GM12878 (cell line): ENCODE data around the gene SPRY4. TPM values are rescaled to one million over a fixed set of nuclear protein-coding genes. Genes with fewer than 3 reads are reported as not detected.
"Not testable (repeated sequence)": the region's sequence is repeated elsewhere in the genome, so short reads cannot be mapped to it uniquely, and the experiment has no call there.

Experiments
- ATAC-seq: fragments of 200-7000 bp; cut with Tn5 transposase; 3 replicates; pipeline ENCODE4 v1.9.1; 2020; ENCODE audit warnings: mild to moderate bottlenecking, moderate library complexity
- BruUV-seq: library from RNA; stranded (reverse); fragments of 400-500 nt; replicated peaks from 2 replicates; lab custom pipeline; 2021; lab: Mats Ljungman, UMichigan
- CTCF ChIA-PET: fragments of 300-600 bp; sonication (Branson Sonifier 250); formaldehyde crosslinking; extraction: SDS; loops from one replicate; lab custom pipeline; 2021; ENCODE audit warnings: inconsistent platforms; lab: Yijun Ruan, JAX
- POLR2A ChIA-PET: fragments of 350-600 bp; formaldehyde crosslinking; extraction: SDS; loops from one replicate; lab custom pipeline; 2021; ENCODE audit warnings: inconsistent platforms; lab: Charles Lee
- RAD21 ChIA-PET: fragments of 300-600 bp; sonication (Branson Sonifier 250); formaldehyde crosslinking; loops from one replicate; lab custom pipeline; 2023; ENCODE audit warnings: antibody characterized with exemption; ENCODE audit not compliant: unreplicated experiment; lab: Charles Lee
- SMC1A ChIA-PET: fragments of 300-600 bp; sonication (Branson Sonifier 250); formaldehyde crosslinking; loops from one replicate; lab custom pipeline; 2023; ENCODE audit not compliant: unreplicated experiment, uncharacterized antibody; lab: Charles Lee
- DNase-seq: peaks from one replicate; pipeline ENCODE4 v3.0.0-alpha.2; 2011; ENCODE audit warnings: low read depth, low spot score
- FAIRE-seq: peaks from 3 replicates; lab custom pipeline; 2011; peaks lifted over from hg19 to GRCh38; lab: Jason Lieb, UNC
- H2AFZ ChIP-seq: 2 replicates; pipeline ENCODE4 v1.6.0; 2011; ENCODE audit warnings: low read depth, low read length, control low read depth; ENCODE audit not compliant: control insufficient read depth
- H3K27ac ChIP-seq: 2 replicates; pipeline ENCODE4 v1.5.1; 2011; ENCODE audit warnings: control low read depth; ENCODE audit not compliant: control insufficient read depth, insufficient read depth
- H3K27me3 ChIP-seq, 2 experiments: replicated peaks in 1 of 2; 2 replicates each; pipeline versions ENCODE4 v1.6.0 to v1.6.1; 2011; ENCODE audit warnings: low read length in 1 of 2; ENCODE audit not compliant: control insufficient read depth in 2 of 2, insufficient read depth in 2 of 2
- H3K36me3 ChIP-seq, 2 experiments: 2 replicates each; pipeline ENCODE4 v1.5.1; 2011; ENCODE audit warnings: low read length in 1 of 2; ENCODE audit not compliant: control insufficient read depth in 2 of 2, insufficient read depth in 2 of 2
- H3K4me1 ChIP-seq: 2 replicates; pipeline ENCODE4 v1.6.1; 2011; ENCODE audit warnings: mild to moderate bottlenecking, low read length, moderate library complexity, mixed read lengths; ENCODE audit not compliant: control insufficient read depth, insufficient read depth
- H3K4me2 ChIP-seq: 2 replicates; pipeline ENCODE4 v1.6.0; 2011; ENCODE audit warnings: control low read depth; ENCODE audit not compliant: control insufficient read depth, insufficient read depth
- H3K4me3 ChIP-seq: fragments of 200-600 bp; sonication (generic); 2 replicates; pipeline ENCODE4 v1.5.1; 2016
- H3K79me2 ChIP-seq: 2 replicates; pipeline ENCODE4 v1.6.0; 2011; ENCODE audit warnings: low read length; ENCODE audit not compliant: control insufficient read depth, insufficient read depth
- H3K9ac ChIP-seq: 2 replicates; pipeline ENCODE4 v1.8.0; 2011; ENCODE audit warnings: low read length, control low read depth, mixed read lengths; ENCODE audit not compliant: control insufficient read depth, insufficient read depth
- H3K9me3 ChIP-seq: replicated peaks from 3 replicates; pipeline ENCODE4 v1.5.1; 2011; ENCODE audit warnings: mild to moderate bottlenecking, low read length; ENCODE audit not compliant: control insufficient read depth, insufficient read depth
- H4K20me1 ChIP-seq: 2 replicates; pipeline ENCODE4 v1.6.0; 2011; ENCODE audit not compliant: control insufficient read depth, insufficient read depth
- ATF7 ChIP-seq: fragments of 450-650 bp; IDR thresholded peaks from 2 replicates; pipeline ENCODE4 v1.6.1; 2016; ENCODE audit warnings: low read depth, mild to moderate bottlenecking
- NFIC ChIP-seq: IDR thresholded peaks from 2 replicates; pipeline ENCODE4 v1.6.1; 2012; ENCODE audit warnings: low read depth, mild to moderate bottlenecking, inconsistent platforms, low read length, moderate library complexity
- PAX8 ChIP-seq: fragments of 450-650 bp; IDR thresholded peaks from 2 replicates; pipeline ENCODE4 v1.6.1; 2017; ENCODE audit warnings: mild to moderate bottlenecking, moderate library complexity
- PML ChIP-seq: IDR thresholded peaks from 2 replicates; pipeline ENCODE4 v1.6.1; 2012; ENCODE audit warnings: low read length, inconsistent platforms
- SP1 ChIP-seq: IDR thresholded peaks from one replicate; pipeline ENCODE4 v1.6.1; 2011; ENCODE audit warnings: low read depth, low read length
- SPI1 ChIP-seq: IDR thresholded peaks from 2 replicates; pipeline ENCODE4 v1.6.1; 2011; ENCODE audit warnings: low read depth, mild to moderate bottlenecking, low read length, moderate library complexity, borderline replicate concordance; ENCODE audit not compliant: insufficient read depth
- STAT3 ChIP-seq: IDR thresholded peaks from 2 replicates; pipeline ENCODE4 v1.6.1; 2011; ENCODE audit warnings: low read depth, low read length, improper control_type of control experiment
- TCF7 ChIP-seq: IDR thresholded peaks from 2 replicates; pipeline ENCODE4 v1.6.1; 2014; ENCODE audit warnings: antibody characterized with exemption, borderline replicate concordance
- ZZZ3 ChIP-seq: IDR thresholded peaks from 2 replicates; pipeline ENCODE4 v1.6.1; 2011; ENCODE audit warnings: low read depth; ENCODE audit not compliant: control insufficient read depth, insufficient read length
- WGBS: methylation state at CpG from one replicate; pipeline ENCODE4 v1.1.6; 2016; ENCODE audit warnings: low lambda C conversion rate; ENCODE audit not compliant: insufficient replicate concordance, insufficient coverage; ENCODE audit errors: missing lambda C conversion rate; 5-methylcytosine and 5-hydroxymethylcytosine counted together
- in situ Hi-C: fragments of 300-500 bp; cut with MboI; formaldehyde crosslinking; loops from 9 replicates; pipeline ENCODE4 v1.14.3; 2018; ENCODE audit warnings: mixed read lengths
- intact Hi-C: fragments of 100-400 bp; cut with micrococcal nuclease; formaldehyde crosslinking; loops from one replicate; pipeline ENCODE4 v1.14.2; 2022; ENCODE audit not compliant: unreplicated experiment
- polyA plus RNA-seq, 11 experiments: library from polyadenylated mRNA; depleted of rRNA in 4 of 11; unstranded in 6 of 11; stranded (reverse) in 5 of 11; fragments of >200 nt; fragmentation: Nextera tagmentation in 4 of 11; fragmentation: Illumina TruSeq in 1 of 11; extraction: Ambion mirVana in 4 of 11; extraction: Trizol in 1 of 11; gene quantifications; 1 replicate in 1 of 11; 2 replicates in 10 of 11; pipeline versions ENCODE4 v1.2.1 to v1.2.3, GENCODE V29; 2011 to 2016; ENCODE audit warnings: inconsistent platforms in 2 of 11, missing spikeins in 2 of 11, low read depth in 1 of 11
- total RNA-seq, 4 experiments: library from RNA; depleted of rRNA in 3 of 4; stranded (reverse); fragments of >200 nt in 3 of 4; fragmentation: Illumina TruSeq in 1 of 4; extraction: Trizol in 1 of 4; gene quantifications; 2 replicates each; pipeline versions ENCODE4 v1.2.1 to v1.2.3, GENCODE V29; 2013 to 2021
- TF ChIP-seq, protein P1 (sequence below): fragments of 450-650 bp; IDR thresholded peaks from 2 replicates; pipeline ENCODE4 v1.6.1; 2017; ENCODE audit warnings: antibody characterized with exemption, mild to moderate bottlenecking, moderate library complexity
- TF ChIP-seq, protein P2 (sequence below): fragments of 450-650 bp; IDR thresholded peaks from 2 replicates; pipeline ENCODE4 v1.6.1; 2017; ENCODE audit warnings: mild to moderate bottlenecking

Gene SPRY4
- total and polyA plus RNA-seq, 10 of the 15 experiments (the other 5 are each of a cell fraction or from before 2014, with no cell fraction given) = 0.04 to 1.4 (median 0.18) TPM; not detected in 1

DNA sequence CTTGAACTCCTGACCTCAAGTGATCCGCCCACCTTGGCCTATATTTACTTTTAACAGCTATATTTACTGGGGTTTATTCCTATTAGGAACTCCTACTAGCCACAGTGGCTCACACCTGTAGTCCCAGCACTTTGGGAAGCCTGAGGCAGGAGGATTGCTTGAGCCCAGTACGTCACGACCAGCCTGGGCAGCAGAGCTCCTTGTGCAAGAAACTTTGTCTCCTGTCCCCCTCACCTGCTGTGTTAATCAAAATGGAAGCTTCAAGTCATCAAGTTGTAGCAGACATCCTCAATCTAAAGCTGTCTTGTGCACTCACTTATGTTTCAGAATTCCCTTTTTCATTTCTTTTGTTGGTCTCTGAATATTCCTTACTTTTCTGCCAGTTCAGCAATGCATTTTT is 15.0 kb upstream of the SPRY4 start (continued):
- TF ChIP-seq, protein P1, sequence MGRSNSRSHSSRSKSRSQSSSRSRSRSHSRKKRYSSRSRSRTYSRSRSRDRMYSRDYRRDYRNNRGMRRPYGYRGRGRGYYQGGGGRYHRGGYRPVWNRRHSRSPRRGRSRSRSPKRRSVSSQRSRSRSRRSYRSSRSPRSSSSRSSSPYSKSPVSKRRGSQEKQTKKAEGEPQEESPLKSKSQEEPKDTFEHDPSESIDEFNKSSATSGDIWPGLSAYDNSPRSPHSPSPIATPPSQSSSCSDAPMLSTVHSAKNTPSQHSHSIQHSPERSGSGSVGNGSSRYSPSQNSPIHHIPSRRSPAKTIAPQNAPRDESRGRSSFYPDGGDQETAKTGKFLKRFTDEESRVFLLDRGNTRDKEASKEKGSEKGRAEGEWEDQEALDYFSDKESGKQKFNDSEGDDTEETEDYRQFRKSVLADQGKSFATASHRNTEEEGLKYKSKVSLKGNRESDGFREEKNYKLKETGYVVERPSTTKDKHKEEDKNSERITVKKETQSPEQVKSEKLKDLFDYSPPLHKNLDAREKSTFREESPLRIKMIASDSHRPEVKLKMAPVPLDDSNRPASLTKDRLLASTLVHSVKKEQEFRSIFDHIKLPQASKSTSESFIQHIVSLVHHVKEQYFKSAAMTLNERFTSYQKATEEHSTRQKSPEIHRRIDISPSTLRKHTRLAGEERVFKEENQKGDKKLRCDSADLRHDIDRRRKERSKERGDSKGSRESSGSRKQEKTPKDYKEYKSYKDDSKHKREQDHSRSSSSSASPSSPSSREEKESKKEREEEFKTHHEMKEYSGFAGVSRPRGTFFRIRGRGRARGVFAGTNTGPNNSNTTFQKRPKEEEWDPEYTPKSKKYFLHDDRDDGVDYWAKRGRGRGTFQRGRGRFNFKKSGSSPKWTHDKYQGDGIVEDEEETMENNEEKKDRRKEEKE = no peak
- TF ChIP-seq PAX8 = no peak
- TF ChIP-seq ATF7 = no peak
- TF ChIP-seq SPI1 = no peak
- TF ChIP-seq ZZZ3 = no peak

DNA sequence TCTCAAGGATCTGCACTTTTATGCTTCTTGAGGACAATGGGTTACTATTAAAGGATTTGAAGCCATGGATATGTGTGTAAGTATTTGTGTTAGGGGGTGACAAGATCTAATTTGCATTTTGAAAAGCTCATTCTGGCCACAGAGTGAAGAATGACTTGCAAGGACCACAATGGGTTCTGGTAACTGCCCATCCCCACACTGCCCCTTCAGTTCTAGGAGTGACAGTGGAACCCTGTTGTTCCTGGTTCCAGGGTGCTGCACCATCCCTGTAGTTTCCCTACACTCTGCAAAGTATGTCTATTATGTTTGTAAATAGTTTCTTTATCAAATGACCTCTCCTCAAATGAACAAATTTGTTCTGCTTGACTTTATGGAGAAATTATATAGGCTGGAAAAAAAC is 9.7 kb upstream of the SPRY4 start:
- no peak overlapping the region for H3K9ac ChIP-seq
- ChIA-PET POLR2A (no interaction called here), RAD21 (no interaction called here), CTCF (interaction anchor here (1.1 kb wide), 1 partner anchor 11 kb away, joined by 4 read pairs; no protein-coding TSS in a partner anchor), SMC1A (no interaction called here)
- no peaks in the 10 kb centered on the region for H3K36me3 ChIP-seq
- in situ Hi-C loops = no loop called here
- DNase-seq = no peak
- intact Hi-C loops = no loop called here
- no peak overlapping the region for H3K4me3 ChIP-seq
- FAIRE-seq = no peak
- peak; percentile 27; the same call in 1 of the 3 replicates for ATAC-seq
- no peaks in the 10 kb centered on the region for H3K79me2 ChIP-seq
- no peaks in the 10 kb centered on the region for H3K4me1 ChIP-seq
- H3K9me3 ChIP-seq = no peaks in the 10 kb centered on the region
- no peak overlapping the region for H2AFZ ChIP-seq
- H4K20me1 ChIP-seq = no peaks in the 10 kb centered on the region
- H3K27me3 ChIP-seq = no peaks in the 10 kb centered on the region
- BruUV-seq = no TSS peak
- TF ChIP-seq PML (no peak), SP1 (no peak), TCF7 (no peak), STAT3 (no peak), NFIC (no peak)
- TF ChIP-seq, protein P2, sequence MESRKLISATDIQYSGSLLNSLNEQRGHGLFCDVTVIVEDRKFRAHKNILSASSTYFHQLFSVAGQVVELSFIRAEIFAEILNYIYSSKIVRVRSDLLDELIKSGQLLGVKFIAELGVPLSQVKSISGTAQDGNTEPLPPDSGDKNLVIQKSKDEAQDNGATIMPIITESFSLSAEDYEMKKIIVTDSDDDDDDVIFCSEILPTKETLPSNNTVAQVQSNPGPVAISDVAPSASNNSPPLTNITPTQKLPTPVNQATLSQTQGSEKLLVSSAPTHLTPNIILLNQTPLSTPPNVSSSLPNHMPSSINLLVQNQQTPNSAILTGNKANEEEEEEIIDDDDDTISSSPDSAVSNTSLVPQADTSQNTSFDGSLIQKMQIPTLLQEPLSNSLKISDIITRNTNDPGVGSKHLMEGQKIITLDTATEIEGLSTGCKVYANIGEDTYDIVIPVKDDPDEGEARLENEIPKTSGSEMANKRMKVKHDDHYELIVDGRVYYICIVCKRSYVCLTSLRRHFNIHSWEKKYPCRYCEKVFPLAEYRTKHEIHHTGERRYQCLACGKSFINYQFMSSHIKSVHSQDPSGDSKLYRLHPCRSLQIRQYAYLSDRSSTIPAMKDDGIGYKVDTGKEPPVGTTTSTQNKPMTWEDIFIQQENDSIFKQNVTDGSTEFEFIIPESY = no peak
- H3K4me2 ChIP-seq = no peak overlapping the region
- no peak overlapping the region for H3K27ac ChIP-seq

DNA sequence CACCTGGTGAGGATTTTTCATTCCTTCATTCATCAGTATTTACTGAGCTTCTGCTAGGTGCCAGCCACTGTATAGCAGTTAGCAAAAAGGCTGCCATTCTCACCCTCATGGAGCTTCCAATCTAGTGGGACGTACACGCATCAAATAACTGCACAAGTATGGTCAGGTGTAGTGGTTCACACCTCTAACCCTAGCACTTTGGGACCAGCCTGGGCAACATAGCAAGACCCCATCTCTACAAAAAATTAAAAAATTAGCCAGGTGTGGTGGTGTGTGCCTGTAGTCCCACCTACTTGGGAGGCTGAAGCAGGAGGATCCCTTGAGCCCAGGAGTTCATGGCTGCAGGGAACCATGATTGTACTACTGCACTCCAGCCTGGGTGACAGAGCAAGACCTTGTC is 8.9 kb upstream of the SPRY4 start:
- H3K4me2 ChIP-seq, RAD21 ChIA-PET, H2AFZ ChIP-seq, in situ Hi-C loops, H3K79me2 ChIP-seq, FAIRE-seq, H3K36me3 ChIP-seq, H3K9ac ChIP-seq, H3K27ac ChIP-seq, H3K4me3 ChIP-seq, BruUV-seq, intact Hi-C loops, ATAC-seq, DNase-seq, SMC1A ChIA-PET, H3K4me1 ChIP-seq, H3K9me3 ChIP-seq, H3K27me3 ChIP-seq, H4K20me1 ChIP-seq: not testable (repeated sequence)
- POLR2A ChIA-PET = interaction anchor here (0.5 kb wide), 1 partner anchor 23 kb away, joined by 5 read pairs; no protein-coding TSS in a partner anchor
- CTCF ChIA-PET = interaction anchor here (0.6 to 1.1 kb wide), 2 partner anchors 10 to 186 kb away, joined by 3 to 4 read pairs; no protein-coding TSS in a partner anchor
- 96% methylated on average over 2 of the region's 2 CpGs for WGBS
